Measurements from ENCODE around the gene KIZ. TPM values are rescaled to one million over a fixed set of nuclear protein-coding genes. Genes with fewer than 3 reads are reported as not detected.

KIZ gene
- total RNA-seq, 1 donor from 2014 or later, result 18.0 TPM

GRCh38 chr20:21113697-21114096 is 12.2 kb upstream of the KIZ start:
- CTCF ChIA-PET, result no interaction called here

GRCh38 chr20:21114584-21114983 is 11.3 kb upstream of the KIZ start:
- H3K9me3 Mint-ChIP-seq, result no peaks in the 10 kb centered on the region
- H3K27ac Mint-ChIP-seq, result no peak overlapping the region
- H3K4me3 Mint-ChIP-seq, result no peak overlapping the region
- no peaks in the 10 kb centered on the region for H3K36me3 Mint-ChIP-seq (ENCODE audit: low read depth)
- ChIA-PET POLR2A (no interaction called here), CTCF (no interaction called here)
- TF ChIP-seq, protein P1, sequence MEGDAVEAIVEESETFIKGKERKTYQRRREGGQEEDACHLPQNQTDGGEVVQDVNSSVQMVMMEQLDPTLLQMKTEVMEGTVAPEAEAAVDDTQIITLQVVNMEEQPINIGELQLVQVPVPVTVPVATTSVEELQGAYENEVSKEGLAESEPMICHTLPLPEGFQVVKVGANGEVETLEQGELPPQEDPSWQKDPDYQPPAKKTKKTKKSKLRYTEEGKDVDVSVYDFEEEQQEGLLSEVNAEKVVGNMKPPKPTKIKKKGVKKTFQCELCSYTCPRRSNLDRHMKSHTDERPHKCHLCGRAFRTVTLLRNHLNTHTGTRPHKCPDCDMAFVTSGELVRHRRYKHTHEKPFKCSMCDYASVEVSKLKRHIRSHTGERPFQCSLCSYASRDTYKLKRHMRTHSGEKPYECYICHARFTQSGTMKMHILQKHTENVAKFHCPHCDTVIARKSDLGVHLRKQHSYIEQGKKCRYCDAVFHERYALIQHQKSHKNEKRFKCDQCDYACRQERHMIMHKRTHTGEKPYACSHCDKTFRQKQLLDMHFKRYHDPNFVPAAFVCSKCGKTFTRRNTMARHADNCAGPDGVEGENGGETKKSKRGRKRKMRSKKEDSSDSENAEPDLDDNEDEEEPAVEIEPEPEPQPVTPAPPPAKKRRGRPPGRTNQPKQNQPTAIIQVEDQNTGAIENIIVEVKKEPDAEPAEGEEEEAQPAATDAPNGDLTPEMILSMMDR (IDR thresholded peaks at IDR 0.05), result no peak
- no peak for DNase-seq
- ATAC-seq (ENCODE audit: low read depth), result no peak
- H3K4me1 Mint-ChIP-seq, result no peaks in the 10 kb centered on the region
- intact Hi-C loops (cut with micrococcal nuclease), result no loop called here
- H3K27me3 Mint-ChIP-seq, result peaks cover 36% of the 10 kb centered on the region

More at GRCh38 chr20:21113697-21114096, 12.2 kb upstream of the KIZ start:
- POLR2A ChIA-PET, result no interaction called here
- TF ChIP-seq, protein P1 (IDR thresholded peaks at IDR 0.05), result no peak
- Mint-ChIP-seq H3K4me3 (no peak overlapping the region), H3K4me1 (no peaks in the 10 kb centered on the region), H3K36me3 (ENCODE audit: low read depth) (no peaks in the 10 kb centered on the region), H3K27me3 (peaks cover 38% of the 10 kb centered on the region), H3K9me3 (no peaks in the 10 kb centered on the region), H3K27ac (no peak overlapping the region)
- DNase-seq, result no peak
- ATAC-seq (ENCODE audit: low read depth), result no peak
- intact Hi-C loops (cut with micrococcal nuclease), result no loop called here

DNA sequence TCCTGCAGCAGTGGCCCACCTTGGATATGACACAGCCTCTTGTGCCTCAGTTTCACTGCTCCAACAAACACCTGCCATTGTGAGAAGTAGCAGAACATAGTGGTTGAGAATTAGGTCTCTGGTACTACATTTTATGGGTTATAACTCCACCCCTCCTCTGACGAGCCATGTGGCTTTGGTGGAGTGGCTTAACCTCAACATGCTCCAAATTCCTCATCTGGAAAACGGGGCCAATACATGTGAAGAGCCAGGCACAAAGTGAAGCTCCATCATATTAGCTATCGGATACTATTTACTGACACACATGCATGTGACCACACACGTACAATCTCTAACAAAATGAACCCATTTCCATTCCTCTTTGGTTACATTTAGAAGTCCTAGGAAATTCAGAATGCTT is 8.4 kb upstream of the KIZ start:
- Mint-ChIP-seq H3K36me3 (ENCODE audit: low read depth) (no peaks in the 10 kb centered on the region), H3K27me3 (peaks cover 29% of the 10 kb centered on the region), H3K4me3 (no peak overlapping the region), H3K4me1 (no peaks in the 10 kb centered on the region), H3K27ac (no peak overlapping the region), H3K9me3 (no peaks in the 10 kb centered on the region)
- ChIA-PET POLR2A (no interaction called here), CTCF (no interaction called here)
- no peak for ATAC-seq (ENCODE audit: low read depth)
- DNase-seq, result no peak
- TF ChIP-seq, protein P1 (IDR thresholded peaks at IDR 0.05), result no peak
- intact Hi-C loops (cut with micrococcal nuclease), result no loop called here

- Mint-ChIP-seq H3K27ac (no peak overlapping the region), H3K9me3 (no peaks in the 10 kb centered on the region), H3K36me3 (ENCODE audit: low read depth) (no peaks in the 10 kb centered on the region), H3K27me3 (peaks cover 31% of the 10 kb centered on the region), H3K4me1 (no peaks in the 10 kb centered on the region), H3K4me3 (no peak overlapping the region)
- TF ChIP-seq, protein P1 (IDR thresholded peaks at IDR 0.05), result no peak
- POLR2A ChIA-PET, result no interaction called here
- CTCF ChIA-PET, result no interaction called here
- no peak for DNase-seq
- ATAC-seq (ENCODE audit: low read depth), result no peak
- intact Hi-C loops (cut with micrococcal nuclease), result no loop called here
Observed at GRCh38 chr20:21118138-21118537, 7.7 kb upstream of the KIZ start.

GRCh38 chr20:21118782-21119181 is 7.1 kb upstream of the KIZ start:
- ATAC-seq (ENCODE audit: low read depth) (no peak), DNase-seq (no peak)
- intact Hi-C loops (cut with micrococcal nuclease), result no loop called here
- ChIA-PET POLR2A (no interaction called here), CTCF (no interaction called here)
- Mint-ChIP-seq H3K9me3 (no peaks in the 10 kb centered on the region), H3K27me3 (peaks cover 25% of the 10 kb centered on the region), H3K36me3 (ENCODE audit: low read depth) (no peaks in the 10 kb centered on the region), H3K4me1 (no peaks in the 10 kb centered on the region), H3K4me3 (no peak overlapping the region), H3K27ac (no peak overlapping the region)
- TF ChIP-seq, protein P1 (IDR thresholded peaks at IDR 0.05), result no peak
